ACC112 (cell line): ENCODE measurements around the gene THSD7B.
"Not testable (repeated sequence)": the region's sequence is repeated elsewhere in the genome, so short reads cannot be mapped to it uniquely, and the experiment has no call there.

Source experiments
- H2AFZ ChIP-seq: fragments of 200-600 bp; sonication (generic); one replicate; pipeline ENCODE4 v1.6.0; 2017; ENCODE audit warnings: antibody characterized with exemption, low read length; ENCODE audit not compliant: unreplicated experiment
- H3K27ac ChIP-seq: fragments of 200-600 bp; sonication (generic); 2 replicates; pipeline ENCODE4 v1.5.1; 2014; ENCODE audit warnings: low read depth, mild to moderate bottlenecking, antibody characterized with exemption, low read length, moderate library complexity
- H3K27me3 ChIP-seq: fragments of 200-600 bp; sonication (generic); 2 replicates; pipeline ENCODE4 v1.6.1; 2014; ENCODE audit warnings: mild to moderate bottlenecking, antibody characterized with exemption, low read length, moderate library complexity, mixed read lengths; ENCODE audit not compliant: insufficient read depth
- H3K36me3 ChIP-seq: fragments of 200-600 bp; sonication (generic); 2 replicates; pipeline ENCODE4 v1.6.1; 2016; ENCODE audit warnings: mild to moderate bottlenecking, antibody characterized with exemption, low read length, moderate library complexity, mixed read lengths; ENCODE audit not compliant: insufficient read depth
- H3K4me1 ChIP-seq: fragments of 200-600 bp; sonication (generic); one replicate; pipeline ENCODE4 v1.6.1; 2016; ENCODE audit warnings: low read length, mixed read lengths; ENCODE audit not compliant: insufficient read depth, unreplicated experiment, control insufficient read depth
- H3K4me3 ChIP-seq: fragments of 200-600 bp; sonication (generic); 2 replicates; pipeline ENCODE4 v1.5.1; 2014; ENCODE audit warnings: mild to moderate bottlenecking, low read depth, low read length
- H3K79me2 ChIP-seq: fragments of 200-600 bp; sonication (generic); one replicate; pipeline ENCODE4 v1.6.0; 2016; ENCODE audit warnings: low read length; ENCODE audit not compliant: control insufficient read depth, unreplicated experiment, insufficient read depth

Gene THSD7B

DNA sequence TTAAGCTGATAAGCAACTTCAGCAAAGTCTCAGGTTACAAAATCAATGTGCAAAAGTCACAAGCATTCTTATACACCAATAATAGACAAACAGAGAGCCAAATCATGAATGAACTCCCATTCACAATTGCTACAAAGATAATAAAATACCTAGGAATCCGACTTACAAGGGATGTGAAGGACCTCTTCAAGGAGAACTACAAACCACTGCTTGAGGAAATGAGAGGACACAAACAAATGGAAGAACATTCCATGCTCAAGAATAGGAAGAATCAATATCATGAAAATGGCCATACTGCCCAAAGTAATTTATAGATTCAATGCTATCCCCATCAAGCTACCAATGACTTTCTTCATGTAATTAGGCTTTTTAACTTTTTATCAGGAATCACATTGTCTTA, 934.9 kb downstream of the THSD7B start:
- H3K4me1 ChIP-seq, H3K79me2 ChIP-seq, H3K27me3 ChIP-seq, H3K27ac ChIP-seq, H3K36me3 ChIP-seq, H3K4me3 ChIP-seq, H2AFZ ChIP-seq: not testable (repeated sequence)

DNA sequence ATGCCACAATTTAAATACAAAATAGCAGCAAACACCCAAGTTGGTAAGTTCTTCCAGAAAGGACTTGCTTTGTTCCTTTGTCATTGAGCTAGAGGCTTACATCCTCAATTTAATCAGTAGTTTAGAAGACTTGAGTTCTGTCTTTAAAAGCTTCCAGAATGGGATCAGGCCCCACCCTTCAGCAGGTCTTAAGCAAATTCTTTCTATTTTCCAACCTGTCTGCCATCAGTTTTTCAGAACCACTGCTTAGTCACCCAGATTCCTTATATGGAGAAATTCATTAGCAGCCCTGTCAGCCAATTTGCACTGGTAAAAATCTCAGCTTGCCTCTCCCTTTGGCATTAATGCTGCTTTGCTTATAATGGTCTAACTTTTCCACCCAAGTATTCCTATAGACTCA, 935.3 kb downstream of the THSD7B start:
- H3K4me1 ChIP-seq, result no peaks in the 10 kb centered on the region
- no peaks in the 10 kb centered on the region for H3K27me3 ChIP-seq
- H3K4me3 ChIP-seq, result no peak overlapping the region
- H3K27ac ChIP-seq, result no peak overlapping the region
- H2AFZ ChIP-seq, result no peak overlapping the region
- H3K36me3 ChIP-seq, result no peaks in the 10 kb centered on the region
- no peaks in the 10 kb centered on the region for H3K79me2 ChIP-seq

DNA sequence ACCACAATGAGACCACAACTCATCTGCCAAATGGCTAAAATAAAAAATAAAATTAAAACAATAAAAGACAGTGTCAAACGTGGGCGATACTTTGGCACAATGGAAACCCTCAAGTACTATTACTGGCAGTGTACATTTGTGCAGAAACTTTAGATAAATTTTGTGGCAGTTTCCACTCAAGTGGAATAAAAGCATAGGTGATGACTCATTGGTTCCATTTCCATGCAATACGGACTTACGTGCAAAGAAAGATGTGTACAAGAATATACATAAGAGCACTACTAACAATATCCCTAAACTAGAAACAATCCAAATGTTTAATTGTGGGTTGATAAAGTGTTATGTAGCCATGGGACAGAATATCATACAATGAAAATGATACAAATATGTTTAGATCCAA, 940.0 kb downstream of the THSD7B start:
- H3K36me3 ChIP-seq, result no peaks in the 10 kb centered on the region
- H3K79me2 ChIP-seq, result no peaks in the 10 kb centered on the region
- no peak overlapping the region for H3K4me3 ChIP-seq
- H2AFZ ChIP-seq, result no peak overlapping the region
- H3K27me3 ChIP-seq, result no peaks in the 10 kb centered on the region
- no peaks in the 10 kb centered on the region for H3K4me1 ChIP-seq
- H3K27ac ChIP-seq, result no peak overlapping the region

DNA sequence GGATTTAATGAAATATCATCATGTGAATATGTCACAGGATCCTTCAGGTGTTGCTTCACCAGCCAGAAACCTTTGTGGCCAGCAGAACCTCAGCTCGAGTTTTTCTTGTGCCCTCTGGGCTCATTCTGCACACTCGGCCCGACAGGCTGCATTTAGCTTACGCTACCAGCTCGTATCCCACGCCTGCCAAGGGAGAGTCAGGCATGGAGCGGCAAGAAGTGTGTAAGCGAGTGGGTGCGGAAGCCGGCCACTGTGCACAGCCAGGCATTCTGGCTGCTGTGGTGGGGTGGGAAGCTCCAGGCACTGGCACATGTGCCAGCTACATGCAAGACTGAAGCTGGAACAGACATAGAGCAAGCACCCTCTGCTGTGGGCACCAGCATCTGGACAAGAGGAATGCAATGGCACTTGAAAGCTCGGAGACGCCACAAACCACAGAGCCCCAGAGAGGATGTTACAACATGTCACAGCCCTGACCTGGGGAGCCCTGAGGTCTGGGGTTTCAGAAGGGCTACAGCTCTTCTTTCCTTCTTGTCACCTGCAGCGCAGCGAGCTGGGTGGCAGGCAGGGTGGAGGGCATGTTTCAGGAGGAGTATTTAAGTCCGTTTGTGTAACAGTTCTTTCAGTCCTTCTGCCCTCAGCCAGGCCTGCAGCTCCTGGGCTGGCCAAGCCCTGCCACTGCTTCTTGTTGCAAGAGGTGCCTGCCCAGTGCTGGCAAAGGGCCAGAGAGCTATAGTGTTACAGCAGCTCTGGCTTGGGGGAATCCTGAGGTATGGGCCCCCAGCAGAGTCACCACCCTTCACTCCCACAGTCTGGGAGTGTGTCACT, 941.7 kb downstream of the THSD7B start:
- Histone ChIP-seq H3K79me2 (no peaks in the 10 kb centered on the region), H3K27me3 (no peaks in the 10 kb centered on the region), H3K4me1 (no peaks in the 10 kb centered on the region), H3K4me3 (no peak overlapping the region), H3K36me3 (no peaks in the 10 kb centered on the region), H3K27ac (no peak overlapping the region), H2AFZ (no peak overlapping the region)

DNA sequence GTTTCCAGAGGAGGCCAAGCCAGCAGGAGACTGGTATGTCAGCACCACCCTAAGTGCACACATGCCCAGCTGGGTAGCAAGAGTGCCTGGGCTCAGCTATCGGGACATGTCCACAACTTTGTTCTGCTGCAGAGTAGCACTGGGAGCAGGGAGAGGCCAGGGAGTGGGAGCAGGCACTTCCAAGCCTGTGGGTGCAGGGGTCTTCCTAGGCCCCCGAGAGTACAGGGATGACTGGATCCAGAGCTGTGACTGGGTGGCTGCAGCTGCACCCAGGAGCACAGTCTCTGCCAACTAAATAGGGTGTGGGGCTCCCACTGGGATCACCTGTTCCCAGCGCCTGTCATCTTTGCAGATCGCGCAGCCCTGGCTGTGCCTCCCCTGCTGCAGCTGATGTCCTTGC, 943.0 kb downstream of the THSD7B start:
- Histone ChIP-seq H2AFZ (no peak overlapping the region), H3K4me3 (no peak overlapping the region), H3K79me2 (no peaks in the 10 kb centered on the region), H3K27me3 (no peaks in the 10 kb centered on the region), H3K27ac (no peak overlapping the region), H3K36me3 (no peaks in the 10 kb centered on the region), H3K4me1 (no peaks in the 10 kb centered on the region)

DNA sequence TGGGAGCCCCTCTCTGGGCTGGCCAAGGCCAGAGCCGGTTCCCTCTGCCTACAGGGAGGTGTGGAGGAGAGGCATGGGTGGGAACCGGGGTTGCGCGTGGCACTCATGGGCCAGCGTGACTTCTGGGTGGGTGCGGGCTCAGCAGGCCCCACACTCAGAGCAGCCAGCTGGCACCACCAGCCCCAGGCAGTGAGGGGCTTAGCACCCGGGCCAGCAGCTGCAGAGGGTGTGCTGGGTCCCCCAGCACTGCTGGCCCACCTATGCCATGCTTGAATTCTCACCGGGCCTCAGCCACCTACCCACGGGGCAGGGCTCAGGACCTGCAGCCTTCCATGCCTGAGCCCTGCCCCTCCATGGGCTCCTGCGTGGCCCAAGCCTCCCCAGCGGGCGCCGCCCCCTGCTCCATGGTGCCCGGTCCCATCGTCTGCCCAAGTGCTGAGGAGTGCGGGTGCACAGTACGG, 950.4 kb downstream of the THSD7B start:
- no peak overlapping the region for H2AFZ ChIP-seq
- H3K79me2 ChIP-seq, result no peaks in the 10 kb centered on the region
- H3K27me3 ChIP-seq, result no peaks in the 10 kb centered on the region
- H3K36me3 ChIP-seq, result no peaks in the 10 kb centered on the region
- no peak overlapping the region for H3K4me3 ChIP-seq
- no peak overlapping the region for H3K27ac ChIP-seq
- no peaks in the 10 kb centered on the region for H3K4me1 ChIP-seq

DNA sequence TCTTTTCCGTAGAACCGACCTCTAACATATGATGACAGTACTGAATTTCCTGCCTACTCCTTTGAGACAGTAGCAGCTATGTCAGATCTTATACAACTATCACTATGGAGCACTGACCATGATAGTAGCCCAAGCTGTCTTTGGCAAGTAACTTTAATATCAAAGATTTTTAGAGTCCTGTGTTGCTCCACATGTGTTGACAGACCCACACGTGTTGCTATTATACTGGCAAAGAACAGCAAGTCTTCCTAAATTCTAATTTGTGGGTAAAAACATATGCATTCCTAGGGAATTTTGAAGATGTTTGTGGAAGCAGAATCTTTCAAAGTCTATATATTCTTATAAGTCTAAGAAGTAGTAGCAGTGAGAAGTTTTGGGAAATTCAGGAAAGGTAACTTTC, 953.4 kb downstream of the THSD7B start:
- no peak overlapping the region for H3K27ac ChIP-seq

DNA sequence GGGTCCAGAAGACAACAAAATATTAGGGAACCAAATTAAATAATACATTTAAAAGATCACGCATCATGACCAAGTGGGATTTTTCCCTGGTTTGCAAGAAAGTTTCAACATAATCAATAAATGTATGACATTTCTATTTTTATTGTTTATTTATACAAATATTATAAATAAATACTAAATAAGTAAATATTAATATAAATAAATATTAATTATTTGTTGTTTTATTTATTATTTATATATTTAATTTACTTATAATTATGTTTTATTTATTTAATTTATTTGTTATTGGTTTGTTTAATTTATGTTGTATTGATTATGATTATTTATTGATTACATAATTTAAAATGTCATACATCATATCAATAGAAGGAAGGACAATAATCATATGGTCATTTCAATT, 956.4 kb downstream of the THSD7B start:
- Histone ChIP-seq H3K79me2 (no peaks in the 10 kb centered on the region), H3K4me1 (no peaks in the 10 kb centered on the region), H3K27ac (no peak overlapping the region), H2AFZ (no peak overlapping the region), H3K4me3 (no peak overlapping the region), H3K36me3 (no peaks in the 10 kb centered on the region), H3K27me3 (peaks cover 18% of the 10 kb centered on the region; the same call in 1 of the 2 replicates)

More for the DNA sequence above, 953.4 kb downstream of the THSD7B start:
- Histone ChIP-seq H3K4me3 (no peak overlapping the region), H3K4me1 (no peaks in the 10 kb centered on the region), H3K79me2 (no peaks in the 10 kb centered on the region), H3K36me3 (no peaks in the 10 kb centered on the region), H2AFZ (no peak overlapping the region), H3K27me3 (no peaks in the 10 kb centered on the region)

DNA sequence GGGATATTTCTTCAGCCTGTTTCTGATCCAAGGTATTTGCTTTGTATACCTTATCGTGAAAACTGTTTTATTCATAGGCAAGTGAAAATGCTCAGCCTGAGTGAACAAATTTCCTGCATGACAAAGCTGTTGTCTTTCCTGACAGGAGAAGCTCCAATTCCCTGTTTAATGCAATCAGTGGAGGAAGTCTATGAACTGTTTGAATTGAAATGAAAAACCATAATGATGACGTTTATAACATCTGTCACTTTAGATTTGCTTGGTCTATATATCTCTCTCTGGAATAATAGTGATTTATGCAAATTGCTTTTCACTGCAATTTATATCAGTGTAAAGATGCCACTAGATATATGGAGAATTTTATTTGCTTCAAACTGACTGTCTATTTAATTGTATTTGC, 959.6 kb downstream of the THSD7B start:
- no peaks in the 10 kb centered on the region for H3K79me2 ChIP-seq

More for the DNA sequence above, 959.6 kb downstream of the THSD7B start:
- H3K36me3 ChIP-seq, result no peaks in the 10 kb centered on the region
- H3K4me3 ChIP-seq, result no peak overlapping the region
- H2AFZ ChIP-seq, result no peak overlapping the region
- H3K4me1 ChIP-seq, result no peaks in the 10 kb centered on the region
- H3K27me3 ChIP-seq, result peaks cover 48% of the 10 kb centered on the region
- H3K27ac ChIP-seq, result no peak overlapping the region
